HepG2 (cell line): ENCODE data around the gene EEIG1. TPM values are rescaled to one million over a fixed set of nuclear protein-coding genes. Genes with fewer than 3 reads are reported as not detected.

Experiments
- CEBPZ ChIP-seq: IDR thresholded peaks from 2 replicates; pipeline ENCODE4 v1.6.1; 2012; ENCODE audit warnings: low read length, improper control_type of control experiment
- ELK4 ChIP-seq: sonication (generic); formaldehyde crosslinking; IDR thresholded peaks from 2 replicates; pipeline ENCODE4 v1.9.0; 2021; ENCODE audit warnings: missing genetic modification reagents, borderline replicate concordance
- KLF11 ChIP-seq: IDR thresholded peaks from 2 replicates; pipeline ENCODE4 v1.6.1; 2016; ENCODE audit warnings: missing compliant biosample characterization
- MNT ChIP-seq: fragments of 450-650 bp; IDR thresholded peaks from 2 replicates; pipeline ENCODE4 v1.6.1; 2016
- MYPOP ChIP-seq: sonication (generic); formaldehyde crosslinking; IDR thresholded peaks from 2 replicates; pipeline ENCODE4 v1.8.1; 2023; ENCODE audit warnings: mild to moderate bottlenecking, moderate library complexity, missing genetic modification reagents
- polyA plus RNA-seq, 8 experiments: library from polyadenylated mRNA; depleted of rRNA in 3 of 8; stranded (reverse) in 7 of 8; unstranded in 1 of 8; fragments of >200 nt; fragmentation: Illumina TruSeq in 4 of 8; extraction: Trizol in 4 of 8; gene quantifications; 2 replicates each; pipeline versions ENCODE4 v1.2.1 to v1.2.3, GENCODE V29; 2011 to 2016; ENCODE audit warnings: low read depth in 4 of 8, missing spikeins in 1 of 8, mixed read lengths in 1 of 8; ENCODE audit not compliant: insufficient read depth in 1 of 8
- total RNA-seq, 5 experiments: library from RNA; depleted of rRNA; stranded (reverse); fragments of >200 nt; fragmentation: Illumina TruSeq; extraction: Trizol; gene quantifications; 2 replicates each; pipeline ENCODE4 v1.2.3, GENCODE V29; 2016; ENCODE audit warnings: low read depth in 1 of 5

EEIG1 gene
- total and polyA plus RNA-seq, 2 of the 13 experiments (the other 11 are each of a cell fraction or from before 2014, with no cell fraction given), result 16.6 to 25.2 TPM

- TF ChIP-seq KLF11 (CRISPR knock-in tag), result no peak
- TF ChIP-seq CEBPZ, result no peak
- no peak for TF ChIP-seq MNT
- TF ChIP-seq ELK4 (CRISPR knock-in tag), result no peak
- no peak for TF ChIP-seq MYPOP
Observed at GRCh38 chr9:127974769-127975261, 6.0 kb downstream of the EEIG1 start (continued).
